CD1c-positive myeloid dendritic cell (primary cell): ENCODE data around the gene TNNT2.

Source experiments
- DNase-seq: peaks from one replicate; pipeline ENCODE4 v3.0.0-alpha.2; 2016; ENCODE audit errors: extremely low spot score

The TNNT2 gene

DNA sequence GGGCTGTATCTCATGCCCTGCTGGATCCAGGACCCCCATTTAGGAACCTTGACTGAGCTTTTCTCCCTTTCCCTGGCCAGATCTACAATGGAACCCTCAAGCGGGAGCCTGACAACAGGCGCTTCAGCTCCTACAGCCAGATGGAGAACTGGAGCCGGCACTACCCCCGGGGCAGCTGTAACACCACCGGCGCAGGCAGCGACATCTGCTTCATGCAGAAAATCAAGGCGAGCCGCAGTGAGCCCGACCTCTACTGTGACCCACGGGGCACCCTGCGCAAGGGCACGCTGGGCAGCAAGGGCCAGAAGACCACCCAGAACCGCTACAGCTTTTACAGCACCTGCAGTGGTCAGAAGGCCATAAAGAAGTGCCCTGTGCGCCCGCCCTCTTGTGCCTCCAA lies 64.4 kb downstream of the TNNT2 start:
- no peak for DNase-seq

DNA sequence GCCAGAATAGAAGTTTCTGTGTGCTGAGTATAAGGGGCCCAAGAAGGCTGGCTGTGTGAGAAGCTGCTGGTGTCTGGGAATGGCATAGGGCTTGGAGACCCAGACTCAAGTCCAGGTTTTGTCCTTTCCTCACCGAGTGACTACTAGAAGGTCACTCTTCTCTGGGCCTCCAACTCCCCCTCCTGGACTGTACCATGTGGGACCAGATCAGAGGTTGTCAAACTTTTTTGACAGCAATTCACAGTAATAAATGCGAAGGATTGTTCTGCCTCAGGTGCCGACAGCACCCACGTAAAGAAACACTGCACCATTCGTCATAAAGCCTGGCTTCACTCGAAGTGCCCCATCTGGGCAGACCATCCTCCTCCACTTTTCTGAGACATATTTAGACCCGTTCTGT lies 65.2 kb downstream of the TNNT2 start:
- DNase-seq: no peak

DNA sequence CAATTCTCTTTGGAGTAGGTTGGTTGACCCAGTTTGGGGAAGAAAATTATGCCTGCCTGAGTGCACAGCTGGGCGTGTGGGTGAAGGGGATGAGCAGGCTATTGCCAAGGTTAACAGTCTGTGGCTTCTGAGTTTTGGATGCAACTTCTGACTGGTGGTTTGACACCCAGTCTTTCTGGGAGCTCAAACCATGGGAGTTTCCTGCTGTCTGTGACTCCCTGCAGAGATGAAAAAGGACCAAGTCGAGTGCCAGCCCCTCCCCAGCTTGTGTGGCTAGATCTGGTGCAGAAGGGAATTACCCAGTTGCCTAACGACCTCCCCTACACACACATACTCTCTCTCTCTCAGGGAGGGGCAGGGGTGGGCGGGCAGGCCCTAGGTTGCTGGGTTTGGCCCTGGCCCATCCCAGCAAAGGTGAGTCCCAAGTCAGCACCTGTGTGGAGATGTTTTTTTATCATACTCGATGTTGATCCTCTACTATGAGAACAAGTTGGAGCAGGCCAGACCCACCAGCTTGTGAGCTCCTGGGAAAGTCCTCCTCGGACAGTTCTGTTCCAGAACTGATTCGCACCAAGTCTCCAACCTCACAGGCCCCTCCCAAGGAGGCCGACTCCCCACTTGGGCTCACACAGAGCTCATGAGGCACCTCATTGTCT lies 66.0 kb downstream of the TNNT2 start:
- DNase-seq: no peak

DNA sequence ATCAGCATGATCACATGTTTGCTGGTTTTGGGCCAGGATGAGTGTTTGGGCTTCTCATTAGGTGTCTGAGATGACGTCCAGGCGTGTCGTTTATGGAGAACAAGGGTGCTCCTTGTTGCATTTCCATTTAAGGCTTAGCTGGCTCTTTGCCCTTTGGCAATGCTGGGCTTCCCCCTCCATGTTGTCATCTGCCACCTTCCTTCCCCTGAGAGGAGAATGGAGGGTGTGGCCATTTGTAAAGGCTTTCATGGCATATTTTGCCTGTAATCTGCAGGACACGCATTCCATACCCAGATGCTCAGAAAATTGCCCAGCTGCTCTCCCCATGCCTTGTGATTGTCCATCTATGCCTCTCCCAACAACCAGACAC lies 66.5 kb downstream of the TNNT2 start:
- DNase-seq: no peak

DNA sequence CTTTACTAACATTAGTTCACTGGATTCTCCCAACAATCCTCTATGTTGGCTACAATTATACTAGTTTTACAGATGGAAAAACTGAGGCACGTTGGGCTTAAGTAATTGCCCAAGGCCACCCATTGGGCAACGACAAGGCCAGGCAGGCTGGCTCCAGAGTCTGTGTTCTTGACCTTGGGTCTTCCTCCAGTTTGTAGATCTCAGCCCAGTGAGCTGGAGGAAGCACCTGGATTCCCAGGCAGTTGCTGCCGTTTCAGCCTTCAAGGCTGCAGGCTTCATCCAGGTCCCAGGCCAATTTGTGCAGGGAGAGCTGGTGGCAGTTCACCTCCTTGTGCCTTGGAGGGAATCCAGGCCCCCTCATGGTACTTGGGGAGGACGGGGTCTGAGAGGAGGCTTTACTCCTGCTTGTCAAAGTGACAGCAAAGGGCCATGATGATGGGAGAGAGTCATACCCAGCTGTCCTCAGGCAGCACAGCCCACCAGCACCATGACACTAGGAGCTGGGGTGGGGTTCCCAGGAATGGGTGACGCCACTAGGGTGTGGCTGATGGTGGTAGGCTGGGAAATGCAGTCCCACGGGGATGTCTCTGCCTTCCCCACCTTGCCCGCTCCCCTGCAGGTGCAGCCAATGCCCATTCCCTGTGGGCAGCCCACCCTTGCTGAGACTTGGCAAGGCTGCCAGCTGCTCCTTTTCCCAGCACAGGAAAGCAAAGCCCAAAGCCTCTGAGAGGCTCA lies 67.1 kb downstream of the TNNT2 start:
- DNase-seq: no peak

DNA sequence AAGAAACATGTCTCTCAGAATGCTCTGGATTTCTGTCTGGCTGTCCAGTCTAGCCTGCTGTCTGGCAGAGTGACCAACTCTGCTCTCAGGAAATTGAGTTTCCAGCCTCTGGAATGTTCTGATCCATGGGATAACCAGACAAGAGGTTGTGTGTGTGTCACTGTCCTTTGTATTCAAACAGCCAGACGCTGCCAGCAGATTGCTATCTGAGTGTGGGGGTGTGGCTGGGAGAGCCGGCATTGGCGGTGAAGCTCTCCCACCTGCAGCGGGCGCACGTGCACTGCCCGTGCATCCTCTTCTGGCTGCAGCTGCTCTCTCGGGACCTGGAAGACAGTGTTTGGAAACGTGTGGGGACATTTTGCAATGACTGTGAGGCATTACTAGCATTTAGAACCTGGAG lies 68.1 kb downstream of the TNNT2 start:
- DNase-seq: no peak
